Activated CD4-positive, alpha-beta T cell treated with anti-CD3 and anti-CD28 coated beads for 1 hour (primary cell): Measurements from ENCODE around the gene CCDC60.

Experiments
- DNase-seq: peaks from one replicate; pipeline ENCODE4 v3.0.0-alpha.2; 2020

CCDC60 gene

DNA sequence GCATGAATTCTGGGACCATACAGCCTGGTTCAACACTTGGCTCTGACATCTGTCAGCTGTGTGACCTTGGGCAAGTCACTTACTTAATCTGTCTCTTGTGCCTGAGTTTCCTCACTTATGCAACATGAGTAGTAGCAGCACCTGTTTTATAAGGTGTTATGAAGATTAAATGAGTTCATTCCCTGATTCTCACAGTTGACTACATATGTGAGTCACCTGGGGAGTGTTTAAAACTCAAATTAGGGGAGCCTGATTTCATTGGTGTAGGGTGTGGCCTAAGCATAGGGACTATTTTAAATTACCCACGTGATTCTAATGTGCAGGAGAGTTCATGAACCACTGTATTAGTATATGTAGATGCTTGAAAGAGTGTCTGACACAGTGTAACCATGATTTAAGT, 222.3 kb downstream of the CCDC60 start:
- no peak for DNase-seq

- DNase-seq: no peak
Observed at GRCh38 chr12:119565404-119565803, 230.9 kb downstream of the CCDC60 start.

- DNase-seq: no peak
Observed at GRCh38 chr12:119570771-119571170, 236.2 kb downstream of the CCDC60 start.

DNA sequence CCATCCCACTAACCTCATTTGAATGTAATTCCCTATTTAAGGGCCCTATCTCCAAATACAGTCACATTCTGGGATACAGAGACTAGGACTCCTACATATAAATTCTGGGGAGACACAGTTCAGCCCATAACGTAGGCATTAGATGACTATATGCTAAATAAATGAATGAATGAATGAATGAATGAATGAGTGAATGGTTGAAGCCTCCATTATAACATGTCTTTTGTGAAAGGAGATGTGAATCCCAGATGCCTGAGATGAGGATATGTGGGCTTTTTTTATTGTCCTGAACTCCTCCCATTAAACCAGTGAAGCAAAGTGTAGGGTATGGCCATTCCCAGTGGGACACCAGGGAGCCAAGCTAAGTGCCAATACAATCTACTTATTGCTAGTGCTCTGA, 238.6 kb downstream of the CCDC60 start:
- DNase-seq: no peak

GRCh38 chr12:119574255-119574654, 239.7 kb downstream of the CCDC60 start:
- no peak for DNase-seq

DNA sequence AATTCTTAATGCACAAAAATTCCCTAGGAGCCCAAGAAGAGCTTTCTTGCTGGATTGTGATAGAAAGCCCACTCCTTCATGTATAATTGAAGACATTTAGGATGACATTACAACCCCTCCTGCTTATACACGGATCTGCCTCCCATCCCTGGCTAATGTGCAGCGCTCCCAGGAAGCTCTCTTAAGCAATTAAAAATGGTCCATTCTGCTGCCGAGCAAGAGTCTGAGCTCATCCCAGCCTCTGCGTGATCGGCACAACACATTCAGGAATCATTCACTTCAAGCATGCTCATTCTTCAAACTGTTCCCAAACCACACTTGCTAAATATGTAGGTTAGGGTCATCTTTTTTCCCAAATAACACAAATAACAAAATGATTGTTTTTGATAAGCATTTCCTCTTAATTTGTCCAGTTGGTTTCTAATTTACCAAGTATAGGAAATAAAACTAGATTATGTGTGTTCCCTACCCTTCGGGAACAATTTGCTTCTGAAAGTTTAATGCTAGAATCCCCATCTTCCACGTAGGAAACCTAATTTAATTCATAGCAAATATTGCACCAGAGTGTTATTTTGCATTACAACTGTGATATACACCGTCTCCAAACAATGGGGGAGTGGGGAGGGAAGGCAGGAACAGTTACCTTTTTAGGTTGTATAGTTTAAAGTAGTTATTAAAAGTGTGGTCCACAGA, 241.7 kb downstream of the CCDC60 start:
- DNase-seq: no peak

DNA sequence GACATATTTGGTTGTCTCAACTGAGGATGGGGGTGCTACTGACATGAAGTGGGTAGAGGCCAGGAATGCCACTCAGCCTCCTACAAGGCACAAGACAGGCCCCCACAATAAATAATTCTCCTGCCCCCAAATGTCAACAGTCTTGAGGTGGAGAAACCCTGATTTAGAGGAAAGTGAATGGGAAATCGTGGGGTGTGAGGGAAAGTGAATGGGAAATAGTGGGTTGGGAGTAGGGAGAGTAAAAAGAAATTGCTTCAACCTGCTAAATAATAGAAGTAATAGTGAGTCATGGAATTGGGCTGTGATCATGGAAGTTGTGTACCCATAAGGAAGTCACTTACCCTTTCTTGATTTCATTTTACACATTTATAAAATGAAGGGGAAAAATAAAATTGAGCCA, 242.4 kb downstream of the CCDC60 start:
- DNase-seq: no peak

DNA sequence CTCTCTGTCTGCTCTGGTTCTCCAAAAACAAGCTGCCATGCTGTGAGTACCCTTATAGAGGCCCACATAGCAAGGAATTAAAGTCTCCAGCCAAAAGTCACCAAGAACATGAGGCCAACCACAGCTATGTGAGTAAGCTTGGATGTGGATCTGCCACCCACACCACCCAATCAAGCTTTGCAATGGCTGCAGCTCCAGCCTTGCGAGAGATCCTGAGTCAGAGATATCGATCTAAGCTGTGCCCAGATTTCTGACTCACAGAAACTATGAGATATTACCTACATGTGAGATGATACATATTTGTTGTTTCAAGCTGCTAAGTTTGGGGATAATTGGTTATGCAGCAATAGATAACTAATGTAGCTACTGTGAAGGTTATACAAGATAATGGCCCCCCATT, 243.6 kb downstream of the CCDC60 start:
- DNase-seq: no peak

DNA sequence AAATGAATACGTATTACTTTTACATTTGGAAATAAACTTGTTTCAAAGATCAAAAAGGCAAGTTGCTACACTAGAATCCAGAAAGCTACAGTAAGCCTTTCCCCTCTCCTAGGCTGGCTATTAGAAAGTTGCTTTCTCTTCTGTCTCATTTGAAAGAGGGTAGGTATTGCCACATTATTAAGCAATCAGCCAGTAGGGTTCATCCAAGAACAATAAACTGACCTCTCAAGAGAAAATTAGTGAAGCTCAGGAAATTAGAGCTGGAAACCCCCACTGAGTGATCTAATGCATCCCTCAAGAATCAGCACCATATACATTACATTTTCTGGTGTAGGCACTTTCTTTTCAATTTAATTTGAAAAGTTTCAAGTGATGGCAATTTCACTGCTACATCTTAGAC, 254.6 kb downstream of the CCDC60 start:
- DNase-seq: no peak

DNA sequence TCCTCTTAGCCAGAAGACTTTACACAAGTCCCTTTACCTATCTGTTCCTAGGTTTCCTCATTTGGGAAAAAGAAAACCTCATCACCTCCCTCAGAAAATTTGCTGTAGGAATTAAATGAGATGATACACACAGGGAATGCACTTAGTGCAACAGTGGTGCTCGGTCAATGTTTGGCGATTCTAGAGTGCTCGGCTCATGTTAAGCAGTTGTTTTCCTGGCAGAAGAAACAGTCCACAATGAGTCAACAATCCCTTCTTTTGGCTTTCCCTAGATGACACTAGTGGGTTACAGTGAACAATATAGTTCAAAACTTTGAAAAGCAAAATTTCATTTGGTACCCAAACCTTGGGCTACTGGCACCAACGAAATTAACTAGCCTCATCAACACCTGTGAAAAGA, 255.1 kb downstream of the CCDC60 start:
- no peak for DNase-seq
